Measurements from ENCODE around the gene GARIN5B. TPM values are rescaled to one million over a fixed set of nuclear protein-coding genes. Genes with fewer than 3 reads are reported as not detected.
"Not testable (repeated sequence)": the region's sequence is repeated elsewhere in the genome, so short reads cannot be mapped to it uniquely, and the experiment has no call there.

The GARIN5B gene
- total RNA-seq, result not detected

DNA sequence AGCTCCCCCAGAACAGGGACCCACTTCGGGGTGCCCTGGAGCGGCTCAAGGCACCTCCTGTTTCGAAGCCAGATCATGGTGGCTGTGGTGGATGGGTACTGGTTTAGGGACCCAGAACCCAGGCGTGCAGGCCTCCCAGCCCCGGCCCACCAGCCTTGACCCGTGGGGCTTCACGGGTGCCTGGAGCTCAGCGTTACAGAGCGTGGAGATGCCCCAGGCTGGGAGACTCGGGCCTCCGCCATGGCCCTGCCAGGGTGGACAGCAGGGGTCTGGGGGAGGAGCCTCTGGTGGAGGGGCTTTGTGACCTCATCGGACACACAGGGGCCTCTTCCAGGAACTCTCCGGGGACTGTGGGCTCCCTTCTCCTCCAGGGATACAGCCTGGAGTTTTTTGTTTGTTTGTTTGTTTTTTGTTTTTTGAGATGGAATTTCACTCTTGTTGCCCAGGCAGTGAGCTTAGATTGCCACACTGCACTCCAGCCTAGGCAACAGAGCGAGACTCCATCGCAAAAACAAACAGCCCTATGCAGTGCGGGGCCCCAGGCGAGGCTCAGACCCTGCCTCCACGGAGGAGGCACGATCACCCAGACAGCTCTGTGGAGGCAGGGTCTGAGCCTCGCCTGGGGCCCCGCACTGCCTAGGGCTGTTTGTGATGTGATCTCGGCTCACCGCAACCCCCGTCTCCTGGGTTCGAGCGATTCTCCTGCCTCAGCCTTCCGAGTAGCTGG, at the start of gene GARIN5B:
Gene GARIN5B (minus strand): TSS at position 271 of the 727 bp plus-strand sequence. CDS start 194 bp downstream, at position 77.
- no peaks in the 10 kb centered on the region for H3K4me1 Mint-ChIP-seq
- no peak within 1 kb of the TSS for H3K4me3 Mint-ChIP-seq
- H3K27me3 Mint-ChIP-seq, result peaks cover 3% of the 10 kb centered on the region
- no peaks in the 10 kb centered on the region for H3K36me3 Mint-ChIP-seq (ENCODE audit: low read depth)
- no peaks in the 10 kb centered on the region for H3K9me3 Mint-ChIP-seq
- no peak for ATAC-seq (replicated peaks)
- no peak within 1 kb of the TSS for H3K27ac Mint-ChIP-seq

DNA sequence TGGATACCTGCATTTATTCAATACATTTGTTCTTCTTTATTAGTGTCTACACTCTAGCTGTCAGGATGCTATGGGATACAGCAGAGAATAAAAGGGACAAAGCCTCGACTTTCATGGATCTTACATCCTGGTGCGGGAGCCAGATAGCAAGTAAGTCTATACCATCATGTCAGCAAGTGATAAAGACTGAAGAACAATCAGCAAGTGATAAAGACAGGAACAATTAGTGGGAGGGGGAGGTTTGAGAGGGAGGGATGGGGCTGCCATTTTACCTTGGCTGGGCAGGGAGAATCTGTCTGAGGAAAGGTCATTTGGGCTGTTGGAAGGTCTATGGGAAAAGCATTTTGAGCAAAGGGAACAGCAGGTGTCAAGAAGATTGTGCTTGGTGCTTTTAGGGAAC, 47.1 kb upstream of the GARIN5B start:
- no peaks in the 10 kb centered on the region for H3K27me3 Mint-ChIP-seq
- no peak for ATAC-seq (replicated peaks)
- peaks cover 31% of the 10 kb centered on the region for H3K36me3 Mint-ChIP-seq (ENCODE audit: low read depth)
- peaks cover 14% of the 10 kb centered on the region for H3K4me1 Mint-ChIP-seq
- no peaks in the 10 kb centered on the region for H3K9me3 Mint-ChIP-seq
- no peak overlapping the region for H3K27ac Mint-ChIP-seq
- no peak overlapping the region for H3K4me3 Mint-ChIP-seq

DNA sequence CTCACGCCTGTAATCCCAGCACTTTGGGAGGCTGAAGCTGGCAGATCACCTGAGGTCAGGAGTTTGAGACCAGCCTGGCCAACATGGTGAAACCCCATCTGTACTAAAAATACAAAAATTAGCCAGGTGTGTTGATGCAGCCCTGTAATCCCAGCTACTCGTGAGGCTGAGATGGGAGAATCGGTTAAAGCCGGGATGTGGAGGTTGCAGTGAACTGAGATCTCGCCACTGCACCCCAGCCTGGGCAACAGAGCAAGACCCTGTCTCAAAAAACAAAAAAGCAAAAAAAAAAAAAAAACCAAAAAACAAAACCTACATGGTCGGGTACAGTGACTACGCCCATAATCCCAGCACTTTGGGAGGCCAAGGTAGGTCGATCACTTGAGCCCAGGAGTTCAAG, 46.1 kb upstream of the GARIN5B start:
- not testable (repeated sequence) for H3K27me3 Mint-ChIP-seq; ATAC-seq (replicated peaks); H3K9me3 Mint-ChIP-seq
- Mint-ChIP-seq H3K27ac (peak overlapping the region; percentile 98), H3K4me3 (peak overlapping the region; percentile 97), H3K4me1 (peaks cover 14% of the 10 kb centered on the region), H3K36me3 (ENCODE audit: low read depth) (peaks cover 40% of the 10 kb centered on the region)

DNA sequence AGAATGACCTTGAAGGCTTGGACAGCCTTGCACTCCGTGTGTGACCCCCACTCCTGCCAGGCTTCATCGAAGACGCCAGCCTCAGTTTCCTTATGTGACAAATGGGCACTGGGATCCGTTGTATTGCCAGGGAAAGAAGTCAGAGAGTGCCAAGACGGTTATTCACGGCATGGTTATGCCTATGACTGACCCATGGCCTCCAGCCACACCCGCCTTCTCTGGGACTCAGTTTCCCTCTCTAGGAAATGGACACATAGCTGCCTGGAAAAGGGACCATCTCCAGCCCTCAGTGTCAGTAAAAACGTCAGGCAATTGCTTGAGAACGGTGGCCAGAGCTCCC, 45.4 kb upstream of the GARIN5B start:
- no peak for ATAC-seq (replicated peaks)
- H3K27ac Mint-ChIP-seq, result peak overlapping the region; percentile 98
- H3K4me1 Mint-ChIP-seq, result peaks cover 14% of the 10 kb centered on the region
- no peaks in the 10 kb centered on the region for H3K27me3 Mint-ChIP-seq
- peak overlapping the region; percentile 97 for H3K4me3 Mint-ChIP-seq
- no peaks in the 10 kb centered on the region for H3K9me3 Mint-ChIP-seq
- peaks cover 47% of the 10 kb centered on the region for H3K36me3 Mint-ChIP-seq (ENCODE audit: low read depth)

DNA sequence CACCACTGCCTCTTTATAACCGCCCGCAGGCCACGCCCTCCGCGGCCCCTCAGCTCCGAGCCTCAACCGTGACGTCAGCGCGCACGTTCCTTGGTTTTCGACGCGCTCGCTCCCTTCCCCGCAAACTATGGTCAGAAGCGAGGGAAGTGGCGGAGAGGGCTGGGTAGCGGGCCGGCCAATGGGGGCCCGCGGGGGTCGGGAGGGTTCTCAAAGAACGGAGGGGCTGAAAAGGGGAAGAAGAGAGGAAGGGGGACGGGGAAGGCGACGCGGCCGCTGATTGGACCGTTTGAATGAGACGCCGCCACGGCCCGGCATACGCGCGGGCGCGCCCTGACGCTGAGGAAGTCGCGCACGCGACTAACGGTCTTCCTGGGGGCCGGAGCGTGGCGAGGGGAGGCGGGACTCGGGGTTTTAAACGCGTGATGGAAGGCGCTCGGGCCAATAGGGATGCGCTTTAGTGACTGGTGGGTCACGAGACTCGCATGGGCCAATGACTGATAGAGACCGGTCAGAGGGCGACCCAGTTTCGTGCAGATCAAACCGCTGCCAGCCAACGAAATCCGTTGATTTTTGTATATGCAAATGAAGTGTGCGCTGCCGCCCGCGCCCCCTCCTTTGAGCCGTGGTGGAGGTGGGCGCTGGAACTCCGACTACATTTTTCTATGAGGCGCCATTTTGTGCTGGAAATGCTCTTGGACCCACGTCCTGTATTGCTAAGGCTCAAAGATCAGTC, 44.9 kb upstream of the GARIN5B start:
- Mint-ChIP-seq H3K9me3 (no peaks in the 10 kb centered on the region), H3K4me1 (peaks cover 14% of the 10 kb centered on the region), H3K4me3 (peak overlapping the region; percentile 97), H3K36me3 (ENCODE audit: low read depth) (peaks cover 53% of the 10 kb centered on the region), H3K27me3 (no peaks in the 10 kb centered on the region), H3K27ac (peak overlapping the region; percentile 98)
- ATAC-seq (replicated peaks), result peak; percentile 94

DNA sequence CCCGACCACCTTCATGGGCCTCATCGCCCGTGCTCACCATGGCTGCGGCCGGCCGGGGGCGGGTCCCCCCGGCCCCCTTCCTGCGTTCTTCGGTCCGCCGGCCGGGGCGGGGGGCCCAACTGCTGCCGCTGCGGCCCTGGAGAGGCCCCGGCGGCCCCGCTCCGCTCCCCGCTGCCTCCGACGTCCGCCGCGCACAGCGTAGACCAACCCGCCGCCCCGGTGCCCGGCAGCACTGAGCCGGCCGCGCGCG, 44.4 kb upstream of the GARIN5B start, which contains the start of gene UBE2S:
Gene UBE2S (minus strand): TSS at position 239 of the 250 bp plus-strand sequence. CDS start 199 bp downstream, at position 40.
- Mint-ChIP-seq H3K4me1 (peaks cover 14% of the 10 kb centered on the region), H3K4me3 (peak within 1 kb of the TSS; percentile 97), H3K36me3 (ENCODE audit: low read depth) (peaks cover 57% of the 10 kb centered on the region), H3K27ac (peak within 1 kb of the TSS; percentile 98)
- ATAC-seq (replicated peaks); H3K9me3 Mint-ChIP-seq; H3K27me3 Mint-ChIP-seq: not testable (repeated sequence)

DNA sequence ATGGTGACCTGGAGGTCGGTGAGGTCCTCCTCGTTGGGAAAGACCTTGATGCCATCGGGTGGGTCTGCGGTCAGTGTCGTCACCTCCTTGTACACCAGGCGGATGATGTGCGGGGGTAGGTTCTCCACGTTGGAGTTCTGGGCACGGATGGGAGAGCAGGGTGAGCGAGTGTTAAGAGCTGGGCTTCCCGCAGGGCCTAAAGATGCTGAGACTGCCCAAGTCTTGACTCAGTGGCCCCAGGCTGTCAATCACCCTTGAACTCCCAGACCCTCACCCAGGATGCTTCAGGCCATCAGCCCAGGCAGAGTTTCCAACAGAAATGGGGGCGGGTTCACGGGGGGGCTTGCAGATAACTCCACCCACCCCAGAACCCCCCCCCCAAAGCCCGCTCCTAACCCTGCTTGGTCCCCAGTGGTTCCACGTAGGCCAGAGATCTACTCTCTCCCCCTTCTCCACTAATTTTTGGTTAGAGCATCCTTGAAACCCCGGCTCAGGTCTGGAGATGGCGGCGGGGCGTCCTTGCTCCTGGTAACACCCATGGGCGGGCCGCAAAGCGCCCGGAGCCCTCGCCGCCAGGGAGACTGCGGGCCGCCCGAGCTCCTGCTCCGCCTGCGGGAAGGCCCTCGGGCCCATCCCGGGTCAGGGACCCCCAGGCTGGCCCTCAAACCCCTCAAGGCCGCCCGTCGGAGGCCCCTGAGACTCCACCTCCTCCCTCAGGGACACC, 43.9 kb upstream of the GARIN5B start:
- peak overlapping the region; percentile 97 for H3K4me3 Mint-ChIP-seq
- peaks cover 14% of the 10 kb centered on the region for H3K4me1 Mint-ChIP-seq
- no peaks in the 10 kb centered on the region for H3K9me3 Mint-ChIP-seq
- ATAC-seq (replicated peaks), result peak; percentile 2
- peaks cover 62% of the 10 kb centered on the region for H3K36me3 Mint-ChIP-seq (ENCODE audit: low read depth)
- H3K27ac Mint-ChIP-seq, result peak overlapping the region; percentile 98
- no peaks in the 10 kb centered on the region for H3K27me3 Mint-ChIP-seq

DNA sequence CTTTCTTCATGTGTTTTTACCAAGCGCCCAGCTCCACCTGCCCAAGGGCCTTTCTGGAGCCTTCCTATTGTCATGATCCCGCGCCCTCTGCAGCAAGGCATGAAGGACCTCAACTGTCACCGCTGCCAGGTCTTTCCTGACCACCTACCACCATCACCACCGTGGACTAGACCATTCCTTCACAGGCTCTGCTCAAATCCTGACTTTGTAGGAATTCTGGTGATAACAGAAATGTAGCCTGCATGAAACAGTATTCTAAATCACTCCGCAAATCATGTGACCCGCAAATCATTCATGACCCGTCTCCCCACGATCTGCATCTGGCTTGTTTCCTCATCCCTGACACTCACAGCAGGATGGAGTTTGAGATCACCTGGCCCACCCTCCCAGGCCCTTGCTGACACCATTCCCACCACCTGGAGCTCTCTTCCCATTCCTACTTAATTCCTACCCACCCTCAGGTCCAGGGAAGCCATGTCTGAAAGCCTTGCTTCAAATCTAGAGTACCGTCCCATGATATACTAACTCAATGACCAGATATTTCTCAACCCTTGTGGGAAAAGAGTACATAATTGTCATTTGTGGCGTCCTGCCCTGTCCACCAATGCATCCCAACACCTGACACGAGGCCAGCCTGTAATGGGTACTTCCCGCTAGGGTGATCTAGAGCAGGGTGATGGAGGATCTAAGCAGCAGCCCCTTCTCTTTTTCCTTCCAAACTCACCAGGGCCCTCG, 43.2 kb upstream of the GARIN5B start:
- peak overlapping the region; percentile 97 for H3K4me3 Mint-ChIP-seq
- H3K27ac Mint-ChIP-seq, result peak overlapping the region; percentile 90
- H3K36me3 Mint-ChIP-seq (ENCODE audit: low read depth), result peaks cover 67% of the 10 kb centered on the region
- no peaks in the 10 kb centered on the region for H3K27me3 Mint-ChIP-seq
- no peak for ATAC-seq (replicated peaks)
- no peaks in the 10 kb centered on the region for H3K9me3 Mint-ChIP-seq
- H3K4me1 Mint-ChIP-seq, result peaks cover 14% of the 10 kb centered on the region

DNA sequence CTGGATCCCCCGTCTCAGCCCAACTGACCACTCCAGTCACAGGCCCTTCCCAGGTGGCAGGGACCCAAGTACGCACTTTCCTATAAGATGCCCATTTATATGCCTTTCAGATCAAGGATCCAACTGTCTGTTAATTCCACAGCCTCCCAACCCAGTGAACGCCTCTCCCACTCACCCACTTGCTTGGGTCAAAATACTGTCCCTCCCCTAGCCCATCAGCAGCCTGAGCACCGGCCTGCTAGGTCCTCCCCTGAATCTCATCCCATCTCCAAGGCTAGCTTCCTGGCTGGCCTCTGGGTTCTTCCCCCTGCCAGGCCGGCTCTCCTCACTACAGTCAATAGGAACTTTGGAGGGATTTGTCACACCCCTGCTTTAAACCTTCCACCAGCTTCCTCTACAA, 42.6 kb upstream of the GARIN5B start:
- H3K27ac Mint-ChIP-seq, result peak overlapping the region; percentile 90

DNA sequence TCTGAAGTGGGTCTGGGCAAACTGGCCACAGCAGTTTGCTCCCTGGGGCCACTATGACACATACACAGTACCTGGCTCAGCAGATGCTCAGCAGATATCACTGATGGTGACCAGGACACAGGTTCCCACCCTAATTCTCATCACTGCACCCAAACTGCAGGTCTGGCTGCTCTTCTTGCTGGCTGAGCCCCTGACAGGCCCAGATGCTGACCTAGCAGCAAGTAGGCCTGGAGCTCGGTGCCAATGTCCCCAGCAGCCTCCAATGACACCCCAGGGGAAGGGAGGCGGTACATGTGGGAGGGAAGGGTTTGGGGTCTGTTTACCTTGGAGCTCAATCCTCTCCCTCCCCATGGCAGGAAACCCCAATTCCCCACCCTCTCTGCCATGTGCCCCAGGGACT, 39.4 kb upstream of the GARIN5B start:
- no peak for ATAC-seq (replicated peaks)
- Mint-ChIP-seq H3K9me3 (no peaks in the 10 kb centered on the region), H3K4me3 (no peak overlapping the region), H3K4me1 (peaks cover 23% of the 10 kb centered on the region), H3K27ac (no peak overlapping the region), H3K36me3 (ENCODE audit: low read depth) (peaks cover 70% of the 10 kb centered on the region), H3K27me3 (no peaks in the 10 kb centered on the region)

More for the DNA sequence above, 42.6 kb upstream of the GARIN5B start:
- Mint-ChIP-seq H3K27me3 (no peaks in the 10 kb centered on the region), H3K4me1 (peaks cover 14% of the 10 kb centered on the region), H3K36me3 (ENCODE audit: low read depth) (peaks cover 72% of the 10 kb centered on the region), H3K4me3 (peak overlapping the region; percentile 97), H3K9me3 (no peaks in the 10 kb centered on the region)
- no peak for ATAC-seq (replicated peaks)

DNA sequence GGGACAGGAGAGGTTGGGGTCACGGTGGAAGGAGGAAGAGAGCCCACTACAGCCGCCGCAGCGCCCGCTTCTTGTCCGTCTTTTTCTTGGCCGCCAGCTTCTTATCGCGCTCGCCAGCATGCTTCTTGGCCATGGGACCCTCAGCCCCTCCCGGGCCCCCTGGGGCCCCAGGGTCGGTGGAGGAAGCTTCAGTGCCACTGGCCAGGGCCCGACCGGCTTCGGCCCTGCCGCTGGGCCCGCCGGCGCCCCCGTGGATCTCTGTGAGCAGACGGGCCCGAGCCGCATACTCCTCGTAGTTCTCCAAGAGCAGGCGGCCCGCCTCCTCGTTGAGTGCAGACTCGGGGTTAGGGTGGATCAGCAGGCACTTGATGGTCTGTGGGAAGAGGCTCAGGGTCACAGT, 38.3 kb upstream of the GARIN5B start:
- H3K27me3 Mint-ChIP-seq; H3K9me3 Mint-ChIP-seq; H3K27ac Mint-ChIP-seq; H3K4me3 Mint-ChIP-seq; ATAC-seq (replicated peaks): not testable (repeated sequence)
- peaks cover 20% of the 10 kb centered on the region for H3K4me1 Mint-ChIP-seq
- H3K36me3 Mint-ChIP-seq (ENCODE audit: low read depth), result peaks cover 59% of the 10 kb centered on the region

DNA sequence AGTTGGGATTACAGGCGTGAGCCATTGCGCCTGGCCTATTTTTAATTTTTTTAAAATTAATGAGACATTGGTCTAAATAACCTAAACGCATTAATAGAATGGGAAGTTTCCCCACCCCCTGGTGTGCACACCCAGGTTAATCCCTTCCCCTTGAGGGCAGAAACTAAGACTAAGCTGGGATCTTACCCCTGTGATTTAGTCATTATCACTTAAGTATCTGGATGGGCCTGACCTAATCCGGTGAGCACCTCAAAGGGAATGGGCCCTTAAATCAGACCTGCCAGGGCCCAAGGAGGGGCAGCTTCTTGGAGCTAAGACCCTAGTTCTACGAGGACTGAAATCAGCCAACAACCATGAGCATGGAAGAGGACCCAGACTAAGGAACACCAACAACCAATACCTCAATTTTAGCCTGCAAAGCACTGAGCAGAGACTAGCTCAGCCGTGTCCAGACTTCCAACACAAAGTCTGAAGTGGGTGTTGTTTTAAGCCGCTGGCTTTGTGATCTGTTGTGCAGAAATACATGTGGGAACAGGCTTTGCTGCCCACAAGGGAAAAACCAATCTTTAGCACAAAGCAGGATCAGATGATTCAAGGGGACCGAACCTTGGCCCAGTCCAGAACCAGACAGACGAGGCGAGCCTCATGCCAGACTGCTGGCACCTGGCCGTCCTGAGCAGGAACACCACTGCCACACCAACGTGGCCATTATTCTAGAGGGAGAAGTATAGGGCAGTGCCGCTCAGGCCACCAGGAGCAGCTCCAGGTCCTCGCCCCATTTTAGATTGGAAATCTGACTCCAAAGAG, 37.4 kb upstream of the GARIN5B start:
- no peak for ATAC-seq (replicated peaks)
- Mint-ChIP-seq H3K27ac (no peak overlapping the region), H3K9me3 (no peaks in the 10 kb centered on the region), H3K36me3 (ENCODE audit: low read depth) (peaks cover 50% of the 10 kb centered on the region), H3K4me1 (peaks cover 11% of the 10 kb centered on the region), H3K27me3 (no peaks in the 10 kb centered on the region), H3K4me3 (no peak overlapping the region)

DNA sequence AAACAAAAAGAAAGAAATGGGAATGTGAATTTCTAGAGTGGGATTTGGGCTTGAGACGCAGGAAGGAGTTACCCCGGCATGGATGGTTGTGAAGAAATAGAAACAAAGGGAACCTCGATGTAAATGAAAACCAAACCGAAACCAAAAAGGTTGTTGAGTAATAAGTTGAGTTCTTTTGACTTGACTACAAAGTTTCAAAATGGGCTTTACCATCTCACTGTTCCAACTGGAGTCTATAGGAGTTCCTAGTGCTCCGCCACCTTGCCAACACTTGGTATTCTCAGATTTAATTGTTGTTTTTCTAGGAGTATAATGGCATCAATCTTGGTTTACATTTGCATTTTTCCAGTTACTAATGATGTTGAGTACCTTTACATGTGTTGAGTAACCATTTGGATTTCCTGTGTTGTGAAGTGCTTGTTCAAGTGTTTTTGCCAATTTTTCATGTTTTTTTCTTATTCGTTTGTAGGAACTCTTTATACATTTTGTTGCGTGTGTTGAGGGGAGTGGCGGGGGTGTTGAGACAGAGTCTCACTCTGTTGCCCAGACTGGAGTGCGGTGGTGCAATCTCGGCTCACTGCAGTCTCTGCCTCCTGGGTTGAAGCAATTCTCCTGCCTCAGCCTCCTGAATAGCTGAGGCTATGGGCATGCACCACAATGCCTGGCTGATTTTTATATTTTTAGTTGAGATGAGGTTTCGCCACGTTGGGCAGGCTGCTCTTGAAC, 35.3 kb upstream of the GARIN5B start:
- peak overlapping the region; percentile 81 for H3K27ac Mint-ChIP-seq
- H3K36me3 Mint-ChIP-seq (ENCODE audit: low read depth), result peaks cover 28% of the 10 kb centered on the region
- H3K4me3 Mint-ChIP-seq, result peak overlapping the region; percentile 62
- H3K9me3 Mint-ChIP-seq, result no peaks in the 10 kb centered on the region
- peak; percentile 92 for ATAC-seq (replicated peaks)
- no peaks in the 10 kb centered on the region for H3K27me3 Mint-ChIP-seq
- H3K4me1 Mint-ChIP-seq, result peaks cover 9% of the 10 kb centered on the region
